ENCODE data around the gene FUT9.
"Not testable (repeated sequence)": the region's sequence is repeated elsewhere in the genome, so short reads cannot be mapped to it uniquely, and the experiment has no call there.

GRCh38 chr6:96260787-96261430, 245.1 kb downstream of the FUT9 start:
- TF ChIP-seq CTCF, POLR2A (IDR thresholded peaks at IDR 0.05): not testable (repeated sequence)
